Femur (tissue), 1 donor: ENCODE measurements around the gene MMP23B.

ENCODE experiments used
- DNase-seq: peaks from one replicate; pipeline ENCODE4 v3.0.0-alpha.2; 2017

MMP23B gene

GRCh38 chr1:1602968-1603506 is 28.9 kb upstream of the MMP23B start:
- no peak for DNase-seq

- DNase-seq: no peak
Observed at GRCh38 chr1:1603671-1604373, 28.2 kb upstream of the MMP23B start.

GRCh38 chr1:1604374-1605033 is 27.5 kb upstream of the MMP23B start:
- DNase-seq: no peak

DNA sequence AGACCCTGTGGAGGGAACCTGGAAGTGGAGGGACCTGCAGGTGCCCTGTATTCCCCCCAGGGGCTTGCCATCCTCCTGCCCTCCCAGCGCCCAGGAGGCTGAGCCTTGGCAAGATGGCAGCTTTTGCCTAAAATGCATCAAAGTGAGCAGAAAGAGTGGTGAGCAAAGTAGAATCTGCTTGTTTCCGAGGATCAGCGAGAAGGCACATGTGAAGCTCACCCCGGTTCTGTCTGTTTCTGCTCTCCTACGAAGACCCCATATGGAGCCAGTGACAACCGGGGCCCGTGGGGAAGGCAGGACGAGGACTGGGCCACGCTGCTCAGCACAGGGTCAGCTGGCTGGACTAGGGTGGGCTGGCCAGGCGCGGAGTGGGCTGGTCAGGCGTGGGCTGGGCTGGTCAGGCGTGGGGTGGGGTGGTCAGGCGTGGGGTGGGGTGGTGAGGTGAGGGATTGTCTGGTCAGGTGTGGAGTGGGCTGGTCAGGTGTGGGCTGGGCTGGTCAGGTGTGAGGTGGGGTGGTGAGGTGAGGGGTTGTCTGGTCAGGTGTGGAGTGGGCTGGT is 26.9 kb upstream of the MMP23B start:
- DNase-seq: no peak

DNA sequence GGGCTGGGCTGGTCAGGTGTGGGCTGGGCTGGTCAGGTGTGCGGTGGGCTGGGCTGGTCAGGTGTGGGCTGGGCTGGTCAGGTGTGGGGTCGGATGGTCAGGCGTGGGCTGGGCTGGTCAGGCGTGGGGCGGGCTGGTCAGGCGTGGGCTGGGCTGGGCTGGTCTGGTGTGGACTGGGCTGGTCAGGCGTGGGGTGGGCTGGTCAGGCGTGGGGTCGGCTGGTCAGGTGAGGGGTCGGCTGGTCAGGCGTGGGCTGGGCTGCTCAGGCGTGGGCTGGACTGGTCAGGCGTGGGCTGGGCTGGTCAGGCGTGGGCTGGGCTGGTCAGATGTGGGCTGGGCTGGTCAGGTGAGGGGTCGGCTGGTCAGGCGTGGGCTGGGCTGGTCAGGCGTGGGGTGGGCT is 26.2 kb upstream of the MMP23B start:
- DNase-seq: no peak

- no peak for DNase-seq
Observed at GRCh38 chr1:1606232-1606631, 25.7 kb upstream of the MMP23B start.

DNA sequence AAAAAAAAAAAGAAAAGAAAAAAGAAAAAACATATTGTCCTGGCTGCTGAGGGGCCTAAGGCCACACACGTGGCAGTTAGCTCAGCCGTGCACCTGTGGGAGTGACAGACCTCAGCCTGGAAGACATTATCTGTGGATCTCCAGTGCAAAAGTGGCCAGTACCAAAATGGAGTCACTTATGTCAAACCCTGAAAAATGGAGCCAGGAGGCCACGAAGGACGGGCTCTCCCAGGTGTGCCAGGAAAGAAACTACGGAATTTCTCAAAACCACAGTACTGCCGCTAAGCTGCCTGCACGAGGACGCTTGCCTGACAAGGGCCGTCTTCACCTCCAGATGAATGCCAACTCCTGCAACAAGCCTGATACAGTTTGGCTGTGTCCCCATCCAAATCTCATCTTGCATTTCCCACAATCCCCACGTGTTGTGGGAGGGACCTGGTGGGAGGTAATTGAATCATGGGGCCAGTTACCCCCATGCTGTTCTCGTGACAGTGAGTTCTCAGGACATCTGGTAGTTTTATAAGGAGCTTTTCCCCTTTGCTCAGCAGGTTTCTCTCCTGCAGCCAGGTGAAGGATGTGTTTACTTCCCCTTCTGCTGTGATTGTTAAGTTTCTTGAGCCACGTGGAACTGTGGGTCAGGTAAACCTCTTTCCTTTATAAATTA is 22.0 kb upstream of the MMP23B start:
- no peak for DNase-seq

GRCh38 chr1:1610796-1611195 is 21.2 kb upstream of the MMP23B start:
- no peak for DNase-seq

DNA sequence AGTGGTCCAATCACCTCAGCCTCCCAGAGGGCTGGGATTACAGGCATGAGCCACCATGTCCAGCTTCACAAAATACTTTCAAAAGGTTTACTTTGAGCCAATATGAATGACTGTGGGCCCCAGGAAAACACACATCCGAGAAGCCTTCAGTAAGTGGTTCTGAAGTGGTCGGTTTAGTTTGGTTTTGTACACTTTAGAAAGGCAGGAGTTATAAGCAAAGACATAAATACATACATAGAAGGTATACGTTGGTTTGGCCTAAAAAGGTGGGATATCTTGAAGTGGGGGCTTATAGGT is 19.9 kb upstream of the MMP23B start:
- DNase-seq: no peak

GRCh38 chr1:1613509-1614082 is 18.4 kb upstream of the MMP23B start:
- no peak for DNase-seq

- DNase-seq: peak; percentile 55
Observed at GRCh38 chr1:1614204-1614953, 17.6 kb upstream of the MMP23B start.

- DNase-seq: no peak
Observed at GRCh38 chr1:1614954-1615255, 17.1 kb upstream of the MMP23B start.

GRCh38 chr1:1615256-1616044 is 16.5 kb upstream of the MMP23B start, which contains the start of gene MIB2:
TSS of gene MIB2 (plus strand) at chr1:1615500. CDS start at chr1:1623453, 7,953 bp downstream.
- DNase-seq: peak; percentile 97

- DNase-seq: no peak
Observed at GRCh38 chr1:1616045-1616790, 15.8 kb upstream of the MMP23B start.

- no peak for DNase-seq
Observed at GRCh38 chr1:1616838-1617237, 15.1 kb upstream of the MMP23B start.

DNA sequence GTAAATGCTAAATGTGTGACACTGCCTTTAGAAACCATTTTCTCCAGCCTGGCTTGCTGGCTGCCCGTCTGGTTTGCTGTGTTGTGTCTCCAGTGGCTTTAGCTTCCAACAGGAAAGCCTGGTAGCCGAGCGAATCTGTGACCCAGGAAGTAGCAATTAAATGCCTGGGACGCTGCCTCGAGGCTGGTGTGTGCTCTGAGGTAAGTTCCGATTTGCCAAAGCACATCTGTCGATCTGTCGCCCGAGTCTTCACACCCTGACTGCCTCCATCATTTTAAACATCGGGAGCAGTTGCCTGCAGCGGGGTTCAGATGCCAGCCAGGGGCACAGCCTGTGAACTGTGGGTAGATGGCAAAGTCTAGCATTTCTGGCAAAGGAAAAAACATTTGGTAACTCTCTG is 14.5 kb upstream of the MMP23B start:
- DNase-seq: no peak

- no peak for DNase-seq
Observed at GRCh38 chr1:1617925-1618324, 14.0 kb upstream of the MMP23B start.

DNA sequence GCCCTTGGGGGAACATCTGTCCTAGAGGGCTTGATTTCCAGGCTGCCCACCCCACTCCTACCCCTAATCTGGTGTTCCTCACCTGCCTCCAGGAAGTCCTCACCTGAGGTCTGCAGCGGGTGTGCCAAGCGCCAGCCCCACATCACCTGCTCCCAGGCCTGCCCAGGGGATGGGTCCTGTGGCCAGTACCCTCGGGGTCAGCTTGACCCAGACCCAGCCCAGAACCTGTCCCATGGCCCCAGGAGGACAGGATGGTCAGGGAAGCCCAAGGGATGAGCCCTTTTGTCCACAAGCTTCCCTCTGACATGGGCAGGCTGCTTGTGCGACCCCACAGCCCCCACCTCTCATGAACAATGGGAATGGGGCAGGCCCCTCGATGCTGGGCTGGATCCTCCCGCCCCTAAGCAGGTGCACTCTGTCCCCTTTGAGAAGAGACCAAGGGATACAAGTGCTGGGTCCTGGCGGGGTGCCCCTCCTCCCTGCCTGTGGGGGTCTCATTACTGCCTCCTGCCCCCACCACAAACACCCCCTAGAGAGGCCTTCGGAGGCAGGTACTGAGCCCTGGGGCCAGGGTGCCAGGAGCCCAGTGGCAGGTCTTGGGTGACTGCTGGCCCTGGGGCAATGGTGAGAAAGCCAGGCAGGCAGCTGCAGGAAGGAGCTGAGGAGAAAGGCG is 13.4 kb upstream of the MMP23B start:
- DNase-seq: no peak

DNA sequence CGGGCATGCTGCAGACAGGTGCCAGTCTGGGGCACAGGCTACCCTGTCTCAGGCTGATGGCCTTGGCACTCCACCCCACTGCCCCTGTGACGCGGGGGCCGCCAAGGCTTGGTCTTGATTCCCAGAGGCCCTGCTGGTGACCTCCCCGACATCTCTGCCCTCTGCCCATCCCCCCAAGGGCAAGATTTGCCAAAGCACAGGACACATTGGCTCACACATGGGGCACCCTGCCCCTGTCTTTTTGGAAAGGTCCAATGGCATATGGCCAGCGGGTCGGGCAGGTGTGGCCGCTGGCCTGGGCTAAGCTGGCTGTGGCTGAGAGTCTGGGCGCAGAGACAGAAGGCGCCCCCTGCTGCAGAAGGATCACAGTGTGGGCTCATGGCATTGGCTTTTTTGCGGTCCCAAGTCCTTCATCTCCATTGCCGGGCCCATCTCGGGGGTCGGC is 12.0 kb upstream of the MMP23B start:
- DNase-seq: peak; percentile 57

GRCh38 chr1:1620433-1621139 is 11.4 kb upstream of the MMP23B start:
- DNase-seq: peak; percentile 39
